DMS153 treated with DMSO at 0.1 percent for 48 hours (cell line): ENCODE results near the gene SYNDIG1.

Experiments
- DNase-seq: peaks from one replicate; lab custom pipeline; 2025; ENCODE audit not compliant: unreplicated experiment; lab: John Stamatoyannopoulos, UW

The SYNDIG1 gene

DNA sequence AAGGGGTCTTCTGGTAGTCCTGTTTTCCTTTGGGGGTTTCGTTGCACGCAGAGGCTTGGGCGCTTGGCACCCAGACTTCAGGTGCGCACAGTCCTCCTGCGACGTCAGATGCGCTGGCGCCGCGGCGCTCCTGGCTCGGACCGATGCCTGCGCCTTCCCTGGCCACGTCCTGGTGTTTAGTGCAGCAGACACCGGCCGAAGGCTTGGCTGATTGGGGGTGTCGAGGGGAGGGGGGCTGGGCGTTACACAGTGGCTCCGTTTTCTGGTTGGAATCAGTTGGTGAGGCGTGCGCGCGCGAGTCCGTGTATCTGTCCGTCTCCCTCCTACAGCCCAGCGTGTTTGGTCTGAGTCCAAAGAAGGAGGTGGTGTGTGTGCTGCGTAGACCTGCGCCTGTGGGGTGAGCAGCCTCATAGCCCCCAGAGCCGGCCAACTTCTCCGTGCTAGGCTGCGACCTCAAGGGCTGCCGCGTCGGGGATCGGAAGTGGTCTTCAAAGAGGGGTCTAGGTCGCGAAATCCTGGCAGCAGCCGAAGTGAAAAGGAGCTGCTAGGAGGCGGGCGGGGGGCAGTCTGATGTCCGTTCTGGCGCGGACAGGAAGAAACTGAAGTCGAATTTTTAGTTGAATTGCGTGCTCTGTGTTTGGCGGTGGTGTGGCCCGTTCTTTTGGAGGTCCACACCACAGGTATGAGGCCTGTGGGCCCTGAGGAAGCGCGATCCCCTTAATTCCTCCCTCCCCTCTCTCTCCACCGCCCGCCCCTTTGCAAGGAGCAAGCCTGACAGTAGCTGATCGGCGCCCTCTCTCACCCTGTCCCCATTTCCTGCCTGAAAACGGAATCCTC is 1.5 kb downstream of the SYNDIG1 start:
- DNase-seq = no peak

GRCh38 chr20:24472426-24472825 is 3.0 kb downstream of the SYNDIG1 start:
- DNase-seq = no peak

DNA sequence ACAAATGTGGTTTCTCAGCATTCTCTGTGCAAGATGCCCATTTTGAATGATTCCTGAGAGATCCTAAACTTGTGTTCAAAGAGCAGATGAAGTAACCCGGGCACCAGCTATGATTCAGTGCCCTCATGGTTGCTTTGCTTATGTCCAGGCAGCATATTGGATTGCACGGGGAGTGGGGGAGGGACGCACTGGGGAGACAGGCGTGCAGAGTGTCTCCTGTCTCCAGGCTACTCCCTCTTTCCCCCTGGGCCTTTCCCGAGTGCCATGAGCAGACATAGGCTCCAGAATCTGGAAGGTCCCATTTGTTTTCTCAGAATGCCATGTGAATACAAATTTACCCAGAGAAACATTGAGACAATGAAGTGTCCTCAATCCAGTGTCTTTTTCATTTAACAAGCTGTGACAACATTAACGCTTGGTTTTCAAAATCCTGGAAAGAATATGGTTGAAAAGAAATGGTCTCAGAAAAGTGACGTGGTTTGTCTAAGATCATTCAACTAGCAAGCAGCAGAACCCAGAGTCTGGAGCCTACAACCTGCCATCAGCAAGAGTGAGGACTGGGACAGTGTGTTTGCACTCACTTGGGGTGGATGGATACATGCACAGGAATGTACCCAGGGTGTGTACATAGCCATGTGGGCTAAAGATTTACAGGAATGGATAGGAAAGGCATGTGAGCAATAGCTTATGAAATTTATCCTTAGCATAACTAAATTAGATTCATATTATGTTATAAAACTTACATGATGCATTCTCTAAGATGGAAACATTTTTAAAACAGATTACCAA is 4.2 kb downstream of the SYNDIG1 start:
- no peak for DNase-seq

DNA sequence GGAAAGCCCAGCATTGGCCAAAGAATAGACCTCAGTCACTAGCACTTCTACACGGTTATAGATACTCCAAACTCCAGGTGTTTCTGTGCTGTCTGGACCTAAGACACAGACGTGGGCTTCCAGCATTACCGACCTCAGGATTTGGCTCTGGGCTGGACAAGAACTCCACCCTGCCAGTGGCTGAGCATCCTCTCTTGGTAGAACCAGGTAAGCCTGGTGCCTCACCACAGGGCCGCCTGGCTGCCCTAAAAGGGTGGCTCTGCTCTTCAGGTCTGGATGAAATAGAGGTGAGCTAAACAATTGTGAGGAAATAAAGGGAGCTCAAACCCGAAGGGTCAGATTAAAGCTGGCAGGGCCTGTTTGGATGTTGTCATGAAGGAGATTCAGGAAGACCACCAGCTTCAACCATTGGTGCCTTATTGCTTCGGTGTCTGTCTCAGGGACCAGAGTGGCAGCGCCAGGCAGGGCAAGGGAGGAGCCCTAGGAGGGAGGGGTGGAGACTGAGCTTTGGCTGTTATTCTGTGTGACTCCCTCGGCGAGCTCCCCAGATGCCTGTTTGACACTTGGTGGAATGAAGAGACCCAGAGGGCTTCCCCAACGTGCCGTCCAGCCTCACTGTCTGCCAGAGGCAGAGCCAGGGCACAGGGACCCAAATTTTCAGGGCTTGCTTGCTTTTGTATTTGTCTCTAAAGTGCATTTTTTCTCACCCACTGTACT is 8.6 kb downstream of the SYNDIG1 start:
- no peak for DNase-seq

DNA sequence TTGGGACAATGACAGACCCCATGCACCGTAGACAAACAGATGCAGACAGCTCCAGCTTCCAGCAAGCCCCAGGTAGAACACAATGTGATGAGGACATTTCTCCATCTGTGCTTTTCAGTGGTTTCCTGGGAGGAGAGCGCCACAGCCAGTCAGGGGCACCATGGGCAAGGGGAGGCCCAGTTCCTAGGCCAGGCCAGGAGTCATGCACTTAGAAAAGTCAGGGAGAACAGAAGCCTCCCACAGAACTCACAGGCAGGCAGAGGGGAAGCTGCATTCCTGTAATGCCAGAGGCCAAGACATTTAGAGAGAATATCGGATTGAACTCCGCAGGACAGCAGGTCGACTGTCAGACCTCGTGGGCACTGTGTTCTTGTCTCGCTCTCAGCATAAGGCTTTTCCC is 9.2 kb downstream of the SYNDIG1 start:
- no peak for DNase-seq

- no peak for DNase-seq
These were observed 9.7 kb downstream of the SYNDIG1 start for GRCh38 chr20:24479106-24479505.

DNA sequence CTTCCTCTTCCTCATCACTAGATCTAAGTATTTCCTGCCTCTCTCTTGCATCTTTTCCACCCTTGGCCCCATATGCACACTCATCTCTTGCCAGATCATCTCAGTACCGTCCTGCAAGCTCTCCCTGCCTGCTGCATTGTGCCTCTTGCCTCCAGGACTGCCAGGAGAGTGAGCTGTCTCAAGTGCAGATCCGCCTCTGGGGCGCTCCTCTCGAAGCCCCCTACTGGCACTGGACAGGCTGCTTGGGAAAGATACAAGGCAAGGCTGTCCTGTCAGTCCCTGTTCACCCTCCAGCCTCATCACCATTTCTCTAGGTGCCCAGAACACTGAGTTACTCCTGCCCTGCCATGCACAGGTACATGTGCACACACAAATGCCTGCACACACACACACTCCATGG is 10.2 kb downstream of the SYNDIG1 start:
- no peak for DNase-seq

GRCh38 chr20:24480509-24480908 is 11.1 kb downstream of the SYNDIG1 start:
- no peak for DNase-seq

DNA sequence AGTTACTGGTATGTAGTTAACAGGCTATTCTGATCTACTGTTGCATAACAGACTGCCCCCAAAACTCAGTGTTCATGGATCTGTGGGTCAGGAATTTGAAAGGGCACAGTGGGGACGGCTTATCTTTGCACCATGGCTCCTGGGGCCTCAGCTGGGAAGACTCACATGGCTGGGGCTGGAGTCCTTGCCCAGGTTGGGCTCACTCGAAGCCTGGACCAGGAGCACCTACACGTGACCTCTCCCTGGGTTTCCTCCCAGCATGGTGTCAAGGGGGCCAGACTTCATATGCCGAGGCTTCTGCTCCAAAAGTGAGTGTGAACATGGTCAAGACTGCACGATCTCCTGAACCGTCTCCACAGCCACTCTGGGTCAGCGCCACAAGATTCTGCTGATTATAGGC is 11.7 kb downstream of the SYNDIG1 start:
- no peak for DNase-seq

DNA sequence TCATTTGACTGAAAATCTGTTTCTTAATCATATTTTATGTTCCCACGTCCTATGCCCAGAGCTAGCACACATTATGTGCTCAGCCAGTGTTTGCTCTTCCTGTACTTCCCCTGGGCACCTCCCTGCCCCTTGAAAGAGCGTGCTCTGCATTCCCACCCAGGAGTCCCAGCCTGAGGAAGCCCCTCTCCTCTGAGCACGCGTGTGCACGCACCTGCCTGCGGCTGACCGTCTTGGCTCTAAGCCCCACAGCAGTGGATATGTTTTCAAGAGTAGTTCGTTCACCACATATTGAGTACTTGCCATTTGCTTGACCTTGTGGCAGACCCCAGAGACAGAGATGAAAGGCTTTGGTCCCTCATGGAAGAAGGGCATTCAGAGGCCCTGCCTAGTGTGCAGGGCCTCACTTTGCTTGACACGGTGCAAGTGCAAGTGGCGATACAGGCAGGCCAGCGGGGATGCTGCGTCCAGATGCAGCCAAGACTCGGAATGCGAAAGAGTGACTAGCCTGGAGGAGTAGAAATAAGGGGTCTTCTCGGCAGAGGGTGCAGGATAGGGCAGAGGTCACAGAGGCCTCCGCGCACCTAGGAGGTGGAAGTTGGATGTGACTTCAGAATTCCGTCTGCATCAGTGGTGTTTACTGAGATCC is 14.1 kb downstream of the SYNDIG1 start:
- no peak for DNase-seq

GRCh38 chr20:24484081-24484450 is 14.6 kb downstream of the SYNDIG1 start:
- DNase-seq = no peak

- DNase-seq = no peak
These were observed 16.6 kb downstream of the SYNDIG1 start for GRCh38 chr20:24485981-24486380.

- DNase-seq = no peak
These were observed 17.8 kb downstream of the SYNDIG1 start for GRCh38 chr20:24487240-24487639.

- no peak for DNase-seq
These were observed 18.2 kb downstream of the SYNDIG1 start for GRCh38 chr20:24487648-24488047.

DNA sequence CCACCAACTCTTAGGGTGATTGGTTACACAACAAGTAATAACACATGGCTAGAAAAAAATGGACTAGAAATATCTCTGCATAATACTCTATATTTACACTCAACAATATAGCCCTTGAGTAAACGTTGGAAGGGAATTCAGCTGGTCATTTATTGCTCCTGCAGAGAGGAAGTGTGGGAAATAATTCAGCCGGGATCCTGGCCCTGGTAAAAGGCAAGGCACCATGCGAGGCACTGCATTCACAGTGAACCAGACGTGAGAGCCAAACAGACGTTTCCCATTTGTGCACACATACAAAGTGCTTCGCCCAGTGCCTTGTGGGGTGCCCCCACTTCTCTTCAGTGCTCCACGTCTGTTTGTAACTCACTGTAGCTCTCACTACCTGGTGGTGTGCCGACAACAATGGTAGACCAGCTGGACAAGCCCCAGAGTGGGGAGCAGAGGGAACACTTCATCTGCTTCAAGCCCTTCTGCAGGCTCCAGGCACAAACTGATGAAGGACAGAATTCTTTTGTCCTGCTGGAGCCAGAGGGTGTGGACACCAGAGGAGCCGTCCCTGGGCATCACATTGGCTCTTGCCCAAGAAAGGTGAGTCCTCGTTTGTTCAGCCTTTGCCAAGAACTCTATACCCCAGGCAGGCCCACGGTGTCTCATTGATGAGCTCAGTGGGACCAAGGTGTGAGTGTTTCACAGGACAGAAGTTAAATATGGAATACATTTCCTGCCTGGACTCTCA is 18.8 kb downstream of the SYNDIG1 start:
- no peak for DNase-seq

GRCh38 chr20:24488800-24489175 is 19.4 kb downstream of the SYNDIG1 start:
- no peak for DNase-seq

- DNase-seq = no peak
These were observed 19.8 kb downstream of the SYNDIG1 start for GRCh38 chr20:24489193-24489592.

- DNase-seq = no peak
These were observed 20.3 kb downstream of the SYNDIG1 start for GRCh38 chr20:24489631-24490260.

DNA sequence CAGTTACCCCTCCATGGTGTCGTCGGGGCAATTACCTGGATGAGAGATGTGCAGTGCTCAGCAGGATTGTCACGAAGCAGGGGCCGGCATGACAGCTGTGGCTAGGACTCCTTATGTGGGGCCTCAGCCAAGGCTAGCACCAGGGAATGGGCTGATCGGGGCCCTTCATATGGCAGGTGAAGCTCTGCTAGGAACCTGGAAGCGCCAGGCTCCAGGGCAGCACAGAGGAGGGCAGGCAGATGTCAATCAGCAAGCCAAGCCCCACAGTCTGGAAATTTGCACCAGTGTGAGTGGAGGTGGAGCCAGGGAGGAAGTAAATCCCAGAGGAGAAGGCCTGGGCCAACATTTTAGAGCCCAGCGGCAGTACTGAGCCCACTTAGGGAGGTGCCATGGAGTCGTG is 21.2 kb downstream of the SYNDIG1 start:
- DNase-seq = no peak
